Measurements from ENCODE around the gene PATL2.
"Not testable (repeated sequence)": the region's sequence is repeated elsewhere in the genome, so short reads cannot be mapped to it uniquely, and the experiment has no call there.

PATL2 gene

GRCh38 chr15:44728232-44728575 is 17.1 kb upstream of the PATL2 start:
- not testable (repeated sequence) for H3K36me3 ChIP-seq (ENCODE audit: insufficient read depth, low read length); H3K27me3 ChIP-seq (ENCODE audit: control insufficient read depth, insufficient read depth, low read length); H3K9me3 ChIP-seq (replicated peaks; ENCODE audit: low read length)
- H3K9ac ChIP-seq (ENCODE audit: low read depth, low read length), result peak overlapping the region; percentile 88
- peak overlapping the region; percentile 93 for H3K4me2 ChIP-seq (ENCODE audit: low read length)
- peak overlapping the region; percentile 83 for H3K4me3 ChIP-seq (ENCODE audit: low read length)
- peaks cover 24% of the 10 kb centered on the region for H3K4me1 ChIP-seq (ENCODE audit: control insufficient read depth, insufficient read depth, low read length)

- Histone ChIP-seq H3K4me1 (ENCODE audit: control insufficient read depth, insufficient read depth, low read length) (peaks cover 24% of the 10 kb centered on the region), H3K4me2 (ENCODE audit: low read length) (peak overlapping the region; percentile 93), H3K36me3 (ENCODE audit: insufficient read depth, low read length) (no peaks in the 10 kb centered on the region), H3K9me3 (replicated peaks; ENCODE audit: low read length) (no peaks in the 10 kb centered on the region), H3K4me3 (ENCODE audit: low read length) (no peak overlapping the region), H3K9ac (ENCODE audit: low read depth, low read length) (peak overlapping the region; percentile 88), H3K27me3 (ENCODE audit: control insufficient read depth, insufficient read depth, low read length) (no peaks in the 10 kb centered on the region)
Measured at GRCh38 chr15:44727485-44728231, 16.5 kb upstream of the PATL2 start.

- Histone ChIP-seq H3K9me3 (replicated peaks; ENCODE audit: low read length) (no peaks in the 10 kb centered on the region), H3K4me2 (ENCODE audit: low read length) (peak overlapping the region; percentile 56), H3K27me3 (ENCODE audit: control insufficient read depth, insufficient read depth, low read length) (no peaks in the 10 kb centered on the region), H3K36me3 (ENCODE audit: insufficient read depth, low read length) (no peaks in the 10 kb centered on the region), H3K9ac (ENCODE audit: low read depth, low read length) (peak overlapping the region; percentile 37), H3K4me1 (ENCODE audit: control insufficient read depth, insufficient read depth, low read length) (peaks cover 24% of the 10 kb centered on the region), H3K4me3 (ENCODE audit: low read length) (peak overlapping the region; percentile 4)
Measured at GRCh38 chr15:44726568-44727484, 15.7 kb upstream of the PATL2 start.

GRCh38 chr15:44726136-44726535 is 15.0 kb upstream of the PATL2 start:
- peaks cover 24% of the 10 kb centered on the region for H3K4me1 ChIP-seq (ENCODE audit: control insufficient read depth, insufficient read depth, low read length)
- H3K9me3 ChIP-seq (replicated peaks; ENCODE audit: low read length), result no peaks in the 10 kb centered on the region
- H3K9ac ChIP-seq (ENCODE audit: low read depth, low read length), result peak overlapping the region; percentile 10
- peak overlapping the region; percentile 56 for H3K4me2 ChIP-seq (ENCODE audit: low read length)
- H3K4me3 ChIP-seq (ENCODE audit: low read length), result peak overlapping the region; percentile 4
- no peaks in the 10 kb centered on the region for H3K36me3 ChIP-seq (ENCODE audit: insufficient read depth, low read length)
- no peaks in the 10 kb centered on the region for H3K27me3 ChIP-seq (ENCODE audit: control insufficient read depth, insufficient read depth, low read length)

- no peaks in the 10 kb centered on the region for H3K27me3 ChIP-seq (ENCODE audit: control insufficient read depth, insufficient read depth, low read length)
- no peak overlapping the region for H3K9ac ChIP-seq (ENCODE audit: low read depth, low read length)
- no peak overlapping the region for H3K4me3 ChIP-seq (ENCODE audit: low read length)
- H3K4me1 ChIP-seq (ENCODE audit: control insufficient read depth, insufficient read depth, low read length), result peaks cover 12% of the 10 kb centered on the region
- H3K9me3 ChIP-seq (replicated peaks; ENCODE audit: low read length), result no peaks in the 10 kb centered on the region
- H3K4me2 ChIP-seq (ENCODE audit: low read length), result no peak overlapping the region
- peaks cover 19% of the 10 kb centered on the region for H3K36me3 ChIP-seq (ENCODE audit: insufficient read depth, low read length)
Measured at GRCh38 chr15:44722011-44722410, 10.9 kb upstream of the PATL2 start.

GRCh38 chr15:44720460-44721176 is 9.5 kb upstream of the PATL2 start:
- H3K36me3 ChIP-seq (ENCODE audit: insufficient read depth, low read length), result peaks cover 33% of the 10 kb centered on the region
- no peaks in the 10 kb centered on the region for H3K27me3 ChIP-seq (ENCODE audit: control insufficient read depth, insufficient read depth, low read length)
- no peak overlapping the region for H3K4me3 ChIP-seq (ENCODE audit: low read length)
- no peak overlapping the region for H3K4me2 ChIP-seq (ENCODE audit: low read length)
- no peak overlapping the region for H3K9ac ChIP-seq (ENCODE audit: low read depth, low read length)
- H3K9me3 ChIP-seq (replicated peaks; ENCODE audit: low read length), result no peaks in the 10 kb centered on the region
- no peaks in the 10 kb centered on the region for H3K4me1 ChIP-seq (ENCODE audit: control insufficient read depth, insufficient read depth, low read length)

GRCh38 chr15:44720000-44720435 is 8.9 kb upstream of the PATL2 start:
- H3K27me3 ChIP-seq (ENCODE audit: control insufficient read depth, insufficient read depth, low read length); H3K9ac ChIP-seq (ENCODE audit: low read depth, low read length); H3K4me2 ChIP-seq (ENCODE audit: low read length); H3K9me3 ChIP-seq (replicated peaks; ENCODE audit: low read length); H3K4me1 ChIP-seq (ENCODE audit: control insufficient read depth, insufficient read depth, low read length); H3K4me3 ChIP-seq (ENCODE audit: low read length): not testable (repeated sequence)
- H3K36me3 ChIP-seq (ENCODE audit: insufficient read depth, low read length), result peaks cover 39% of the 10 kb centered on the region

GRCh38 chr15:44719293-44719999 is 8.3 kb upstream of the PATL2 start:
- H3K27me3 ChIP-seq (ENCODE audit: control insufficient read depth, insufficient read depth, low read length), result no peaks in the 10 kb centered on the region
- no peak overlapping the region for H3K4me2 ChIP-seq (ENCODE audit: low read length)
- peaks cover 39% of the 10 kb centered on the region for H3K36me3 ChIP-seq (ENCODE audit: insufficient read depth, low read length)
- H3K9ac ChIP-seq (ENCODE audit: low read depth, low read length), result no peak overlapping the region
- no peaks in the 10 kb centered on the region for H3K4me1 ChIP-seq (ENCODE audit: control insufficient read depth, insufficient read depth, low read length)
- no peaks in the 10 kb centered on the region for H3K9me3 ChIP-seq (replicated peaks; ENCODE audit: low read length)
- H3K4me3 ChIP-seq (ENCODE audit: low read length), result no peak overlapping the region

GRCh38 chr15:44718927-44719292 is 7.8 kb upstream of the PATL2 start:
- no peak overlapping the region for H3K4me2 ChIP-seq (ENCODE audit: low read length)
- H3K36me3 ChIP-seq (ENCODE audit: insufficient read depth, low read length), result peaks cover 39% of the 10 kb centered on the region
- no peak overlapping the region for H3K4me3 ChIP-seq (ENCODE audit: low read length)
- no peaks in the 10 kb centered on the region for H3K27me3 ChIP-seq (ENCODE audit: control insufficient read depth, insufficient read depth, low read length)
- no peaks in the 10 kb centered on the region for H3K9me3 ChIP-seq (replicated peaks; ENCODE audit: low read length)
- no peak overlapping the region for H3K9ac ChIP-seq (ENCODE audit: low read depth, low read length)
- H3K4me1 ChIP-seq (ENCODE audit: control insufficient read depth, insufficient read depth, low read length), result no peaks in the 10 kb centered on the region

GRCh38 chr15:44718180-44718926 is 7.2 kb upstream of the PATL2 start:
- peaks cover 39% of the 10 kb centered on the region for H3K36me3 ChIP-seq (ENCODE audit: insufficient read depth, low read length)
- no peak overlapping the region for H3K9ac ChIP-seq (ENCODE audit: low read depth, low read length)
- H3K4me3 ChIP-seq (ENCODE audit: low read length), result no peak overlapping the region
- H3K4me1 ChIP-seq (ENCODE audit: control insufficient read depth, insufficient read depth, low read length), result peaks cover 3% of the 10 kb centered on the region
- H3K9me3 ChIP-seq (replicated peaks; ENCODE audit: low read length), result no peaks in the 10 kb centered on the region
- no peaks in the 10 kb centered on the region for H3K27me3 ChIP-seq (ENCODE audit: control insufficient read depth, insufficient read depth, low read length)
- no peak overlapping the region for H3K4me2 ChIP-seq (ENCODE audit: low read length)
